ENCODE measurements around the gene MICAL1. TPM values are rescaled to one million over a fixed set of nuclear protein-coding genes. Genes with fewer than 3 reads are reported as not detected.

Gene MICAL1
- total RNA-seq, result 7.5 TPM
- long read RNA-seq, partial matches to known transcripts, result 5 of 13 reads
- long read RNA-seq, other reads (novel, unspliced or antisense), result 5 of 13 reads

- peak; percentile 85 for ATAC-seq
- intact Hi-C loops (cut with micrococcal nuclease), result no loop called here
- peak; percentile 83 for DNase-seq
These were observed at the start of gene MICAL1 for GRCh38 chr6:109455437-109456110. Gene MICAL1, minus strand, starts transcription at chr6:109455772. Its CDS starts 1,576 bp downstream, at chr6:109454196.

- DNase-seq (no peak), ATAC-seq (no peak)
- intact Hi-C loops (cut with micrococcal nuclease), result no loop called here
These were observed 48.0 kb upstream of the MICAL1 start for GRCh38 chr6:109503327-109504224.

DNA sequence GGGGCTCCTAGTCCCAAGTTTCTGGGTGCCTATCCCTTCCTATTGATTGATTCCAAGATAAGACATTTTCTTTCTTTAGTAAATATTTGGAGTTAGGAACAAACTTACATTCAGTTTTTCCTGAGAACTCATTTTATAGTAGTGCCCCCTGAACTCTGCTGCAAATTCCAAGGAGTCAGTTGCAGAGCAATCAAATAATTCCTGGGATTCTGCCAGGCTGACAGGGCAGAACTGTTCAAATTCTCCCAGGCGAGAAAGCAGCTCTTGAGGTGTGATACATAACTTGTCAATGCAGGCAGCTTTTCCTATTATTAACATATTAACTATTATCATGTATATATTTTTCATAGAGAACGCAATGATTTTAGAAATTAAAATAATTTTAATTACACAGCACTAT, 43.4 kb upstream of the MICAL1 start:
- DNase-seq, result no peak

DNA sequence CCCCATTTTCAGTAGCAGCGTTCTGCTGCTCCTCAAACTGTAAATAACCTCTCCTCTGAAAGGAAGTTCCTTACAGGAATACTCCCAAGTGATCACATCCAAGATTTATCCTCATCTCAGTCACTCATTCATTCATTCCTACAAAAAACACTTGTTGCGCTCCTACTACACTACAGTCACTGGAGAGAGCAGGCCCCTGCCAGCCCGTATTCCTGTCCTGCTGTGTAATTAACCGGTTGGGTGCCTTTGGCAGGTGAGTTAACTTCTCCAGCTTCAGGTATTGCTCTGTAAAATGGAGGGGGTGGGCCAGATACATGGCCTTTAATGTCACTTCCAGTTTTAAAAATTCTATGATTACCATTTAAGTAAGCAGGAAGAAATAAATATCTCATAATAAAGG, 42.5 kb upstream of the MICAL1 start:
- no peak for ATAC-seq
- no peak for DNase-seq

More for the DNA sequence above, 43.4 kb upstream of the MICAL1 start:
- no peak for ATAC-seq
- intact Hi-C loops (cut with micrococcal nuclease), result no loop called here

GRCh38 chr6:109496036-109496772, 40.6 kb upstream of the MICAL1 start:
- intact Hi-C loops (cut with micrococcal nuclease), result no loop called here
- ATAC-seq, result no peak
- no peak for DNase-seq

More for the DNA sequence above, 42.5 kb upstream of the MICAL1 start:
- intact Hi-C loops (cut with micrococcal nuclease), result no loop called here

- ATAC-seq (no peak), DNase-seq (no peak)
- intact Hi-C loops (cut with micrococcal nuclease), result no loop called here
These were observed 38.3 kb upstream of the MICAL1 start for GRCh38 chr6:109493865-109494264.

- DNase-seq, result no peak
- no peak for ATAC-seq
- intact Hi-C loops (cut with micrococcal nuclease), result no loop called here
These were observed 35.8 kb upstream of the MICAL1 start for GRCh38 chr6:109491207-109491938.

GRCh38 chr6:109490713-109491112, 35.1 kb upstream of the MICAL1 start:
- DNase-seq (no peak), ATAC-seq (no peak)
- intact Hi-C loops (cut with micrococcal nuclease), result no loop called here

GRCh38 chr6:109488001-109488400, 32.4 kb upstream of the MICAL1 start:
- no peak for ATAC-seq
- no peak for DNase-seq

GRCh38 chr6:109486068-109486467, 30.5 kb upstream of the MICAL1 start:
- intact Hi-C loops (cut with micrococcal nuclease), result no loop called here
- ATAC-seq, result no peak
- DNase-seq, result no peak

More at GRCh38 chr6:109488001-109488400, 32.4 kb upstream of the MICAL1 start:
- intact Hi-C loops (cut with micrococcal nuclease), result no loop called here

GRCh38 chr6:109485266-109485935, 29.8 kb upstream of the MICAL1 start:
- no peak for DNase-seq
- intact Hi-C loops (cut with micrococcal nuclease), result no loop called here
- ATAC-seq, result no peak

- ATAC-seq, result no peak
- DNase-seq, result no peak
- intact Hi-C loops (cut with micrococcal nuclease), result no loop called here
These were observed 28.6 kb upstream of the MICAL1 start for GRCh38 chr6:109484122-109484521.

DNA sequence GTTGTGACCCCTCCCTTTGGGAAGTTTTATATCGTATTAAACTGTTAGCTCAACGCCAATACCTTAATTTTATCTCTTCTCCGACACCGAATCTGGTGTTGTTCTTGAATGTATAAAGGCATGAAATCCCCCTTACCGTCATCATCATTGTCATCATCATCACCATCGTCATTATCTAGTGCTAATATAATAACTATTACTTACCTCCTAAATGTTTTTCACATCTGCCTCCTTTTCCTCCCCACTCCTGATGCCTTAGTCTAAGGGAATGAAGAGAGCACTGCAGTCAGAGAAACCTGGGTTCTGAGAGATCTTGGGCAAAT, 28.1 kb upstream of the MICAL1 start:
- ATAC-seq (no peak), DNase-seq (no peak)
- intact Hi-C loops (cut with micrococcal nuclease), result no loop called here

- DNase-seq, result peak; percentile 96
- intact Hi-C loops (cut with micrococcal nuclease), result no loop called here
These were observed 27.5 kb upstream of the MICAL1 start, which contains the start of gene ZBTB24 for GRCh38 chr6:109482905-109483734. Gene ZBTB24, minus strand, starts transcription at chr6:109483219. Its CDS starts 1,193 bp downstream, at chr6:109482026.

DNA sequence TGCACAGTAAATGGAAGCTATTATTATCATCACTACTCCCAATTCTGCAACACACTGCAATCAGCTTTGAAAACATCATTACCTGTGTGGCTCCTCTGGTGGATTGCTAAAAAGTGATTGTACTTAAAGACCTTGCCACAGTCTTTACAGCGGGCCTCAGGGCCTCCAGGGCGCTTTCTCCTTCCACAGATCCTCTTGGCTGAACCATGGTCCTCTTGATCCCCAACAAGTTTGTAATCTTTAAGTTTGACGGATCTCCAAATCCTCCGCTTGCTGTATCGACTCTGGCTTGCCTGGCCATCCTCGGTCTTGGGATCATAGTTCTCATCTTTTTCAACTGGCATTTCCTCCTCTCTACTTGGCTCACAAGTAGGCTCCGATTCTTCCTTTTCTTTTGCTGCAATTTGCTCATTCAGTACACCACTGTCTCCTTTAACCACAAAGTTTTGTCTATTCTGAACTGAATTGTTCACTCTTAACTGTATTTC, 25.5 kb upstream of the MICAL1 start:
- intact Hi-C loops (cut with micrococcal nuclease), result no loop called here

More at GRCh38 chr6:109482905-109483734, 27.5 kb upstream of the MICAL1 start, which contains the start of gene ZBTB24:
- peak; percentile 97 for ATAC-seq

GRCh38 chr6:109478841-109479624, 23.5 kb upstream of the MICAL1 start:
- intact Hi-C loops (cut with micrococcal nuclease), result no loop called here
- ATAC-seq (no peak), DNase-seq (no peak)

More for the DNA sequence above, 25.5 kb upstream of the MICAL1 start:
- ATAC-seq, result no peak
- DNase-seq, result no peak
